HS-5 (cell line): Measurements from ENCODE around the gene DTX4.

ENCODE experiments used
- DNase-seq: peaks from one replicate; pipeline ENCODE4 v3.0.0-alpha.2; 2012; ENCODE audit warnings: low read depth

The DTX4 gene

DNA sequence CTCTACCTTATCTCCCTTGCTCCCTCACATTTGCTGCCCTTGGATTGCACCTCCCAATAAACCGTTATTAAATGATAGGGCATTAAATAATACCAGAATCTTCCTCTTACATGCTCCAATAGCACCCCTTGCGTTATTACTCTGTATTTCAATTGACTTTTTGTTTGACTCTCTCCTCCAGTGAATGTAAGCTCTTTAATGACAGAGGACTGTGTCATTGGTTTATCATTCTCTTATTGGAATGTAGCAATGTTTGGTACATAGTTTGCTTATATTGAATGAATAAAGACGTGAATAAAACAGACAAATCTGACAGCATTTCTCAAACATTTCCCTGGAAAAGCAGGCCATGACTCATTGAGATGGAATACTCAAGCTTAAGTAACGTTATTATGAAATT, 49.5 kb downstream of the DTX4 start:
- peak; percentile 95 for DNase-seq

- no peak for DNase-seq
These were observed 50.6 kb downstream of the DTX4 start for GRCh38 chr11:59222464-59223060.

GRCh38 chr11:59223177-59223576, 51.2 kb downstream of the DTX4 start:
- DNase-seq: no peak

DNA sequence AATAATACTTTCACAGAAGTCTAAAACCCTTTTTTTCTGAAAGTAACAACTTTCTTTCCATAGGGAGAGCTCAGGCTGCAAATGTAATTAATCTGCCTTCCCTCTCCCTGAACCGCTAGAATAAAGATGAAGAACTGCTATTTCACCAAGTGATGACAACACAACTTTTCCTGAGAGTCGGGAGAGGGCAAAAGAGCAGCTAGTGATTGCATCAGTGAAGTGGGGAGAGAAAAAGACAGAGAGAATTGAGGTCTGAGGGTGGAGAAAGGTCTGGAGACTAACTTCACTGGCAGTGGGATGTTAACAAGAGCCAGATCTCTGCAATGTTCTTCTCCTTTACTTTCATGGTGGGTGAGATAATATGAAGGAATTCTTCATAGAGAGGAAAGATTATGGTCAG, 51.7 kb downstream of the DTX4 start:
- no peak for DNase-seq

DNA sequence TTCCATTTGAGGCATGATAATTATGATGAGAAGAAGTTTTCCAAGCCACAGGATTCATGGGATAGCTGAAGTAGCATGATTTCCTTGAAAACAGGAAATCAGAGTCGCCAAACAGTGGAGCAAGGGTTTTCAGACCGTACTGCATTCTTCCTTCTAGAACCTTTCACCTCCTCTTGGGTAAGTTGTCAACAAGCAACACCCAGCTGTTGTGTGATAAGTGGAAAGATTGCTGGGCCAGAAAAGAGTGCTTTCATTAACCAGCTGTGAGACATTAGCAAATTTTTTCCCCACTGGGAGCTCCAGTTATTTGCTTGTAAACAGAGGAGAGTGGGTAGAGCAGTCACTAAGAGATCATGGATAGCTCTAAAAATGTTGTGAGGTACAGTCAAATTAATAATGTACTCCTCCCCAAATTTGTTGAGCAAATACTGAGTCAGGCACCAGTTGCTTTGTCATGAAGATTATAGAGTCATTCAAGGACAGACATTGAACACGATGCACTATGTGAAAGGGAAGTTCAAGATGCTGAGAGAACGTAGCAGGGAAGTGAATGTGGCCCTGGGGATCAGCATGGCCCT, 52.5 kb downstream of the DTX4 start:
- DNase-seq: no peak

GRCh38 chr11:59225017-59225416, 53.1 kb downstream of the DTX4 start:
- no peak for DNase-seq

- no peak for DNase-seq
These were observed 54.5 kb downstream of the DTX4 start for GRCh38 chr11:59226396-59226795.

- no peak for DNase-seq
These were observed 68.4 kb downstream of the DTX4 start for GRCh38 chr11:59240322-59240721.

DNA sequence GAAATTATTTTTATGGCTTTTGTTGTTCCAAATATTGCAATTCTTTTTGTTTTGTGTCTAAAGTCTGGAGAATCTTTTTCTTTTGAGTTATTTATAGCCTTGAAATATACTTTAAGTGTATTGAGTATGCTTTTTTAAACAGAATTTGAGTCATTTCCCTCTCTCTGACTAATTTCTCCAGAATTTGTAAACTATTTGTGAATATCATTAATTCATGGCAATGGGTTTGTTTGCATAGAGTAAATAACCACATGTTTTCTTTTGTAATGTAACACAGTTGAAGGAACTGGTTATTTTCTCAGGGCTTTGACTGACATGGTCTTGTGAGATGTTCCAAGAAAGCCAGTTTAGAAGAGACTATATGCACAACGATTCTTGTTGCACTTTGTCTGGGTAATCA, 71.7 kb downstream of the DTX4 start:
- DNase-seq: no peak

GRCh38 chr11:59247531-59248227, 75.7 kb downstream of the DTX4 start:
- peak; percentile 52 for DNase-seq

GRCh38 chr11:59249535-59249934, 77.6 kb downstream of the DTX4 start:
- DNase-seq: no peak

DNA sequence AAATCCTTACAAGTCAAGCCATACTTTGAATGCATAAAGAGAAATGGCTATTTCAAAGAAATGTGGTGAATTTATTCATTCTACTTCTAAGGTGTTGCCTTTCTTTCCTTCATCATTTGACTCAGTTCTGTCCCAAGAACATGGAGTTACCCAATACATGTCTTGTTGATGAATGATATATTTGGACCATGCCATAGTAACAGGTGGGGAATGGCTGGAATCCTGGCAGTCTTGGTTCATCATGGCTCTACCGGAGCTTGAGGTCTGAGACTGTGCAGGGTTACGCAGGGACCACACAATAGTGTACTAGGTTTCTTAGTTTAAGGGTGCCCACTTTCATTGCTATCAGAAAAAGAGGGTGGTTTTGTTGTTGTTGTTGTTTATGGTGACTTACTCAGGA, 81.1 kb downstream of the DTX4 start:
- DNase-seq: no peak

DNA sequence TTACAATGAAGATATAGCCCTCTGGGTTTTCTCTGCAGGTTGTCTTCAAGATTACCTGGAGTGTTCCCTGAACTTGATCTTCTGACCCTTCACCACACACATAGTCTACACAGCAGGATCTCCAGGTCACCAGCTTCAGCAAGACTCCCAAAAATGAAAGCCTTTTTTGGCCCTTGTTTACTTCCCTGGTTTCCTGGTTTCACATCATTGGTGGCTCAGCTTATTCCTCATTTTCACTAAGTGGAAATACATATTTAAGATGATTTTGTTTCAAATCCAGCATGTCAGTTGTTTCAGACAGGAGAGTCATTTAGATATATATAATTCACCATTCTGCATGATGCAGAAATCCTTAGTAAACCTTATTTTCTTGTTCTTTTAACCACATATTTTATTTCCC, 82.4 kb downstream of the DTX4 start:
- DNase-seq: no peak

DNA sequence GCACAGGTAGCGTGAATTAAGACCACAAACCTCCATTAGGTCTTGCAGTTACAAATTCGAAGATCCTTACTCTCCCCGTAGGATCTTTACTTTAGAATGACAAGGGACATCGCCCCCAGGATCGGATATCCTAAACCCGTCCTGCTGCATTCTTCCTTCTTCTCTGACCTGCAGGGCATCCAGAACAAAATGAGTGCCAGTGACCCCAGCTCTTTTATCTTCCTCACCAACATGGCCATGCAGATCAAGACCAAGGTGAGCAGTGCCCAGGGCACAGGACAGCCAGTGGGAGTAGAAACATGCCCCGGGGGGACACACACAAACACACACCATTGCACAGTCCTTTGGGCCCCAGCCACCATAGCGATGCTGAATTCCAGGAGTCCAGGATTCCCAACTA, 83.3 kb downstream of the DTX4 start:
- no peak for DNase-seq
